ENCODE data around the gene BFSP1.

BFSP1 gene

DNA sequence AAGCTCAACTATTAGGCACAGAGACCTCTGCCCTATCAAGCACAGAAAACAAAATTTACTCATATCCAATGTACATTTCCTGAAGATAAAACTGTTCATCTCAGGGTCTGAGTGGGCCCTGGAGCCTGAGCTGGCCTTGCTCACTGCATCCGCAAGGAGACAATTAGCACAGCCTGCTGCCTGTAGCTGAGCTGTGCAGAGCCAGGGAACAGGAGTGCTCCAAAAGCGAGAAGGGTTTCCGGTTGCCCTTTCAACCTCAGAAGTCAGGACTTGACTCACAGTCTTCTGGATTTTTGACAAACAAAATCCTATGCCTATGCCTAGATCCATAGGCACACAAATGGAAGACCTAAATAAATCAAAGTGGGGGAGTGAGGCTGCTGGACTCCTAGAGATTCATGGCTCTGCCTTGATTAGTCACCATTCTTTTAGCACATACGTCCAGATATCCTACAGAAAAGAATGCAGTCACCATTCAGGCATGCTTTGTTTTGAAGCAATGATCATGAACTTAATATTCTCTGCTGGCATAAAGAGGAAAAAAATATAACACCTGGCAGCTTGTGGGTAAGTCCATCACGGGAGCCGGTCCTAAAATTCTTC lies 73.5 kb downstream of the BFSP1 start:
- DNase-seq, result no peak

DNA sequence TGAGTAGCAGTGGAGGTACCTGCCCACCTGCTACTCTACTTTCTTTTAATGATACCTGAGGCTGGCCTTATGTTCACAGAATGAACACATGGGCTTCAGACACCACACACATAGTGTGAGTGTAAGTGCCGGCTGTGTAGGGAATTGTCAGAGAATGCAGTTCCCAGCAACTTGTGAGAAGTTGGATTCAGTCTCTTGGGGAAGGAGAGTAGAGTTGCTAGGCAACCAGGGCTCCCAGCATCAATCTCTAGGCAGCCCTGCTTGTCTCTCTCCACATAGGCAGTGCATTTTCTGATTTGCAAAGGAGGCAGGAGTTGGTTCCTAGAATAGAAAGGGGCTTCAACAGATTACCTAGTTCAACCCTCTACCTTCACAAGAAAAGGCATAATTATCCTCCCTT lies 74.1 kb downstream of the BFSP1 start:
- DNase-seq, result no peak

DNA sequence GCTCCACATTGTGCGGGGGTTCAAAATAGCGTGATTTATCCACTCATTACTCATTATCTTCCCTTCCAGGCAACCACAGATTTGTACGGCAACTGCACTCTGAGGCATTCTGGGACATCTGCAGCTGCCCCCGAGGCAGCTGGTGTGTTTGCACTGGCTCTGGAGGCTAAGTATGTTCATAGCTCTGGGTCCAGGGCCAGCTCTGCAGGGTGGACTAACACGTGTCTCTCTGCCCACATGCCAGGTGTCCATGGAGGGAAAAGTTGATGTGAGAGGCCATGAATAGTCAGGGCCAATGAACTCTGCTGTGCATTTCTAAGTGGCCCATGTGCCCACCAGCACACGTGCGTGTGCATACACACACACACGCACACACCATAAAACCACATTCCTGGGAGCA lies 74.9 kb downstream of the BFSP1 start:
- DNase-seq, result no peak

DNA sequence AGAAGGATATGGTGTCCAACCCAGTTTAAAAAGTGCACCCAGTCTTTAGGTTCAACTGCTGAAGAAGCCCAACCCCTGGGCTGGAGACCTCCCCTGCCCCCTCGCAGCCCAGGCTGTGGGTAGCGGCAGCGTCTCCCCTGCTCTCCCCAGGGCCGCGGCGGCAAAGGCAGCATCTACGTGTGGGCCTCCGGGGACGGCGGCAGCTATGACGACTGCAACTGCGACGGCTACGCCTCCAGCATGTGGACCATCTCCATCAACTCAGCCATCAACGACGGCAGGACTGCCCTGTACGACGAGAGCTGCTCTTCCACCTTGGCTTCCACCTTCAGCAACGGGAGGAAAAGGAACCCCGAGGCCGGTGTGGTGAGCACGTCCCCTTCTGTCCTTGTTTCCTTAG lies 77.6 kb downstream of the BFSP1 start:
- no peak for DNase-seq

DNA sequence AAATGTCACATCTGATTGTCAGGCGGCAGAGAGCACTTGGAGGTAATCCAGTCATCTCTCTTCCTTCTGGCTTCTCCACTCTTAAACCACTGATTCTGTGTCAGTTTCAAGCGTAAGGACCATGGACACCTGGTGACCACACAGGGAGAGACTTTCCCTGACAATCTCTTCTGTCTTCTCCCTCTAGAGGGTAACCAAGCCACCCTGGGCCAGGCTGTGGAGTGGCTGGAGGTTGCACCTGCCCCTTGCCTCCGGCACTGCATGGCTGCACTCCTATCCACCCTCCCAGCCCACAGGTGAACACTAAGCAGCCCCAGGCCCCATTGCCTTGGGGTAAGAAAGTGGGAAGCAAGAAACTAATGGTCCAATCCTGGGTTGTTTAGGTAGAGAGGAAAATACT lies 78.7 kb downstream of the BFSP1 start:
- no peak for DNase-seq

DNA sequence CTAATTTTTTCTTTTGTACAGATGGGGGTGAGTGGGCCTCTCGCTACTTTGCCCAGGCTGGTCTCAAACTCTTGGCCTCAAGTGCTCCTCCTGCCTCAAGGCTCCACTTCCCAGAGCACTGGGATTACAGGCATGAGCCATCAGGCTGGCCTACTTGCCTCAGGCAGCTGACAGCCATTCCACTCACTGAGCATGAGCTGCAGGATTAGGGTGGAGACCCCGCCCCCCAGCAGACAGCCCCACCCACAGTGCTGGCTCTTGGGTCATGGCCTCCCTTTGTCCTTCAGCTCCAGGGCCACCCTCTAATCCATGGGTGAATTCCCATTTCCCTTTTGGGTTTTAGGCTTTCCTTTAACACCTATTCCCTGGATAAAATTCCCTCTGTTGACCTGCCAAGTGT lies 82.1 kb downstream of the BFSP1 start:
- DNase-seq, result no peak

DNA sequence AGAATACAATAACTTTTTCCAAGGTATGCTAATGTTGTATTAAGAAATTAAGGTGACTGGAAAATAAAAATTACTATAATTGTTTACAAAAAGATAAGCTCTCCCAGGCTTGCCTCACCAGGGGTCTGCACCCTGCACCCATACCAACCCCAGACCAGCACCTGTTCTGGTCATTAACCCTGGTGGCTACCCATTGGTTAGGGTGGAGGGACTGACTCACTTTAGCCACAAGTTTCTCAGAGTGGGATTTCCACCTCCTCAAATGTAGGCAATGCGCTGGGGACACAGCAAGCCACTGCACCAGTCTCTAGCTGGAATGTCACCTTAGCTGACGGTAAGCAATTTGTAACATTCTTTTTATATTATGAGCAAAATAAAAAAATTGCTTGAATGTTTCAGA lies 83.1 kb downstream of the BFSP1 start:
- no peak for DNase-seq

DNA sequence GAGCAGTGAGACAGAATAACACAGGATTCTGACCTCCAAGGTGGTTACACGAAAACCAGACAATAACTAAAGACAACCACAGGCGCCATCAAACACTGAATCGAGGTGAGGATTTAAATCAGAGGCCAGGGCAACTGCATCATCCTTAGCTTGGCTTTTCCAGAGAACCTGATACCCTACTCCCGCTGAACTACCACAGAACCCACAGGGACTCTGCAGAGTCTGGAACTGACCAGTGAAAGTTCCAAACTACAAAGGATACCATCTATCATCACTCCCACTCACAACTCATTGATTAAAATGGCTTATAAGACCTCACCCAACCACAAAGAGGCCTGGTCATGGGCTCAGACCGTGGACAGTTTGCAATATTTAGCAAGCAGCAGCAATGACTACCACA lies 85.0 kb downstream of the BFSP1 start:
- no peak for DNase-seq

DNA sequence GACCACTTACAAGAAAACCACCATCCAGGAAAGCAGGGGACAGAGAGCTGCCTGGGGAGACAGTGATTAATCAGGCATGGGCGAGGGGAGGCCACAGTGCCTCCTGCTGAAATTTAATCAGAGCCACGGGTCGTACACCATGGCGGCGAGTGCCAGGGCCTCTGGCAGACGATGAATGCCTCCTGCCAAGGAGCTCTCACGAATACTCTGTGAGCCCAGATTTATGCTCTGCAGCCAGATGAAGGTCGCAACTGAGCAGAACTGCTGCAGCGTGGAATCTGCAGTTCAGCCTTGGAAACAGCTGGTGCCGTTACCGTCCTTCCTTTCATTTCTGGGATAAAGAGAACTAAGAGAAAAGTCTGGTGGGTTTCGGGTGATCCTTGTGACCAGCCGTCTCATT lies 85.6 kb downstream of the BFSP1 start:
- DNase-seq, result no peak

DNA sequence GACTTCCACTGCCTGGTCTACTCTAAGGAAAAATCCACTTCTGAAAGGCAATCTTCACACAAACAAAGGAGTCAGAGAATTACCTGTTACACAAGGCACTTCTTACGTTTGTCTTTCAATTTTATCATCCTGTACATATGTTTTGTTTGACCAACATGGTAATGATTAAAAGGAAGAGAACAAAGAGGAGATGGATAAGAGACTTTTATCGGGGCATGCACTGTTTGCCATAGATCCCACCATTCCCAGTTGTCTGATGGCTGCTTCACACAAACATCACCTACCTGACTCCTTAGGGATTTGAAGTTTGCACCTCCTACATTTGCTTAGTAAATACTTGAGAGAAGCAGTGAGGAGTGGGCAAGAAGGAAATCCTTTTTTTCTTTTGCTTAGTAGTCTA lies 87.1 kb downstream of the BFSP1 start:
- DNase-seq, result no peak
